Neuron (in vitro differentiated cells): ENCODE data around the gene CARMIL1.

ENCODE experiments used
- H2AFZ ChIP-seq: one replicate; pipeline ENCODE4 v1.6.1; 2013; ENCODE audit warnings: low read depth, mild to moderate bottlenecking, inconsistent platforms, low read length, moderate library complexity
- H3K27me3 ChIP-seq: one replicate; pipeline ENCODE4 v1.6.1; 2013; ENCODE audit warnings: low read length; ENCODE audit not compliant: insufficient read depth
- H3K36me3 ChIP-seq: one replicate; pipeline ENCODE4 v1.6.1; 2013; ENCODE audit warnings: low read length; ENCODE audit not compliant: insufficient read depth
- H3K4me1 ChIP-seq: one replicate; pipeline ENCODE4 v1.6.1; 2013; ENCODE audit warnings: low read length; ENCODE audit not compliant: insufficient read depth
- H3K4me3 ChIP-seq: 2 replicates; pipeline ENCODE4 v1.5.1; 2013; ENCODE audit warnings: mild to moderate bottlenecking, low read length, moderate library complexity
- H3K9me3 ChIP-seq: one replicate; pipeline ENCODE4 v1.6.1; 2013; ENCODE audit warnings: low read length

Gene CARMIL1

GRCh38 chr6:25419879-25420278, 140.7 kb downstream of the CARMIL1 start:
- Histone ChIP-seq H3K36me3 (no peaks in the 10 kb centered on the region), H3K27me3 (no peaks in the 10 kb centered on the region), H3K9me3 (peaks cover 4% of the 10 kb centered on the region), H2AFZ (no peak overlapping the region), H3K4me3 (no peak overlapping the region), H3K4me1 (no peaks in the 10 kb centered on the region)

- H2AFZ ChIP-seq = no peak overlapping the region
- no peak overlapping the region for H3K4me3 ChIP-seq
- no peaks in the 10 kb centered on the region for H3K36me3 ChIP-seq
- no peaks in the 10 kb centered on the region for H3K4me1 ChIP-seq
- H3K27me3 ChIP-seq = no peaks in the 10 kb centered on the region
- peaks cover 4% of the 10 kb centered on the region for H3K9me3 ChIP-seq
Measured at GRCh38 chr6:25423358-25423757, 144.2 kb downstream of the CARMIL1 start.

- H3K4me3 ChIP-seq = no peak overlapping the region
- no peaks in the 10 kb centered on the region for H3K27me3 ChIP-seq
- no peaks in the 10 kb centered on the region for H3K4me1 ChIP-seq
- peaks cover 4% of the 10 kb centered on the region for H3K9me3 ChIP-seq
- no peaks in the 10 kb centered on the region for H3K36me3 ChIP-seq
- H2AFZ ChIP-seq = no peak overlapping the region
Measured at GRCh38 chr6:25424303-25424702, 145.1 kb downstream of the CARMIL1 start.

DNA sequence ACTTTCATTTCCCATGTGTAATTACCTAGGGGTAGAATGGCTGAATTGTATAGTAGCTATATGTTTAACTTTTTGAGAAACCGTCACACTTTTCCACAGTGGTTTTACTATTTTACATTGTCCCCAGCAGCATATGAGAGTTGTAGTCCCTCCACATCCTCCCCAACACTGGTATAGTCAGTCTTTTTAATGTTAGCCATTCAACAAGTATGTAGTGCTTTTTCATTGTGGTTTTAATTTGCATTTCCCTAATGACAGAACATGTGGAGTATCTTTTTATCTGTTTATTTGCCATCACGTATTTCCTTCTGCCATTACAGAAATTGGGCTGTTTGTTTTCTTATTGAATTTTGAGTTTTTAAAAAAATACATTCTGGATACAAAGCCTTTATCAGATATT, 148.4 kb downstream of the CARMIL1 start:
- Histone ChIP-seq H3K36me3 (no peaks in the 10 kb centered on the region), H3K27me3 (no peaks in the 10 kb centered on the region), H3K4me1 (peaks cover 10% of the 10 kb centered on the region), H3K4me3 (no peak overlapping the region), H2AFZ (no peak overlapping the region), H3K9me3 (no peaks in the 10 kb centered on the region)

DNA sequence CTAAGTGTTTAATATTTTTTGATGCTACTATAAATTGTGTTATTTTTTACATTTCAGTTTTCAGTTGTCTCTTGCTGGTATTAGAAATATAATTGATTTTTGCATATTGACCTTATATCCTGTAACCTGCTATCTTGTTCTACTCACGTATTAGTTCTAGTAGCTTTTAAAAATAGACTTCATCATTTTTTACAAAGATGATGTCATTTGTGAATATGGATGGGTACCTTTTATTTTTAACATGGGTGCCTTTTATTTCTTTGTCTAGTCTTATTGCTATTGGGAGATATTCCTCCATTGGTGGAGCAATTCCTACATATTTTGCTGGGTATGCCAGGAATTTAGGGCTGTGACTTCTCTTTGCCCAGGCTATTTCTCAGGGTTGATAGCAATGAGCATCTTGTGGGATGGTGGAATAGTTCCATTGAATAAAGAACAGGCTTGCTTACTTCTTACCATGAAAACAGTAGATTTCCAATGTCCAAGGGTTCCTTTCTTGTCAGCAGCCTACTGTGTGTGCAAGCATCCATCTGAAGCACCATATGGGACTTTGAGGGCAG, 149.7 kb downstream of the CARMIL1 start:
- H2AFZ ChIP-seq = no peak overlapping the region
- no peaks in the 10 kb centered on the region for H3K36me3 ChIP-seq
- no peaks in the 10 kb centered on the region for H3K9me3 ChIP-seq
- no peaks in the 10 kb centered on the region for H3K27me3 ChIP-seq
- no peak overlapping the region for H3K4me3 ChIP-seq
- H3K4me1 ChIP-seq = peaks cover 10% of the 10 kb centered on the region

- Histone ChIP-seq H2AFZ (no peak overlapping the region), H3K36me3 (no peaks in the 10 kb centered on the region), H3K4me1 (peaks cover 10% of the 10 kb centered on the region), H3K4me3 (no peak overlapping the region), H3K9me3 (no peaks in the 10 kb centered on the region), H3K27me3 (no peaks in the 10 kb centered on the region)
Measured at GRCh38 chr6:25431306-25431974, 152.3 kb downstream of the CARMIL1 start.

DNA sequence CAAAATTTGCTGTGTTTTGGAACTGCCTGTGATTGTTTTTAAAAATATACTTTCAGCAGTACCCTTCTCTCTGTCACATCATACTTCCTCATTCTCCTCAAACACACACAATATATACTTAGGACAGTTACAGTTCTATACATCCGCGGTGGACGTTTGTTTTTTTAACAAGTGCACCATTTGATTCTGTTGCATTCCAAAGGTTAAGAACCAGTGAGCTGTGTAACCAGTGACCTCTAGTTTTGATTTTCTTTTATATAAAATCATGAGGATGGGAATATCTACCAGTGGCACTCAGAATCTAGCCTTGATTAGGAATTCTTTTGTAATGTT, 152.8 kb downstream of the CARMIL1 start:
- Histone ChIP-seq H3K27me3 (no peaks in the 10 kb centered on the region), H3K4me3 (no peak overlapping the region), H3K36me3 (no peaks in the 10 kb centered on the region), H3K4me1 (peaks cover 10% of the 10 kb centered on the region), H2AFZ (no peak overlapping the region), H3K9me3 (no peaks in the 10 kb centered on the region)

DNA sequence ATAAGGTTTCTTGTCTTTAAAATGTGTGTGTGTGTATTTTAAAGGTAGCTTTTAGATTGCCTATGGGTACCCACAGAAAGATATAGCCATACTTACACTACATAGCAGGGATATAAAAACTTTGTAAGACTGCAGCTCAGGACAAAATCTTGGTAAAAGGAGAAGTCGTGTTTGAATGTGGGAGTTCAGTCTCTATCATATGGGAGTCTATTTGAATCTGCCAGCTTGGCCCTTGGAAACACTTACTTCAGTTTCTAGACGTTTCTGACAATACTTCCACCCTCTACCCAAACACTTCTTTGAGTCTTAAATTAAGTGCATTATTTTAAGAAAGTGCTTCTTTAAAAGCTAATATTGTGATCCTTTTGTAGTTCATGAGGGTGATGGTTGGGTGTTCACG, 155.7 kb downstream of the CARMIL1 start:
- H3K36me3 ChIP-seq = no peaks in the 10 kb centered on the region
- peaks cover 10% of the 10 kb centered on the region for H3K4me1 ChIP-seq
- H2AFZ ChIP-seq = no peak overlapping the region
- H3K4me3 ChIP-seq = no peak overlapping the region
- H3K9me3 ChIP-seq = no peaks in the 10 kb centered on the region
- H3K27me3 ChIP-seq = no peaks in the 10 kb centered on the region

DNA sequence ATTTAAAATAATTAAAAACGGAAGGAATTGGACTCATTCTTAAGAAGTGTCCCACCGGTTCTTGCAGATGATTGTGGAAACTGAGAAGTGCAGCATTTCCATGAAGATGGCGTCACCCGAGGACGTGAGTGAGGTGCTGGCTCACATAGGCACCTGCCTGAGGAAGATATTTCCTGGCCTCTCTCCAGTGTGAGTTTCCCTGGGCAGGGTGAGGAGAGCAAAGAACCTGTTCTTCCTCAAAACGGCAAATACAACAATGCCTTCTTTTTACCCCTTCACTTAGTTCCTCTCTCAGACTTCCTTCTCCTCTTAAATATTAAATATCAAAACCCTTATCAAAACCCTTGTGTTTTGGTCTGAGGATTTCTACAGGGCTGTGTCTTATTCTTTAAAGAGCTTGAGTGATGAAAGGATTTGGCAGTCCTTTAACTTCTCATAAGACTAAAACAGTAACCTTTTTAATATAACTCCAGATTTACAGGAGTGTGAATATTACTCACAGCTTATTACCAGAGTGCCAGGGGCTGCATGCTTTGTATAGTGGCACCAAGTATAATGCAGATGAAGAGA, 156.3 kb downstream of the CARMIL1 start:
- H3K9me3 ChIP-seq = no peaks in the 10 kb centered on the region
- H3K27me3 ChIP-seq = no peaks in the 10 kb centered on the region
- H3K4me1 ChIP-seq = peaks cover 10% of the 10 kb centered on the region
- no peaks in the 10 kb centered on the region for H3K36me3 ChIP-seq
- no peak overlapping the region for H2AFZ ChIP-seq
- no peak overlapping the region for H3K4me3 ChIP-seq

DNA sequence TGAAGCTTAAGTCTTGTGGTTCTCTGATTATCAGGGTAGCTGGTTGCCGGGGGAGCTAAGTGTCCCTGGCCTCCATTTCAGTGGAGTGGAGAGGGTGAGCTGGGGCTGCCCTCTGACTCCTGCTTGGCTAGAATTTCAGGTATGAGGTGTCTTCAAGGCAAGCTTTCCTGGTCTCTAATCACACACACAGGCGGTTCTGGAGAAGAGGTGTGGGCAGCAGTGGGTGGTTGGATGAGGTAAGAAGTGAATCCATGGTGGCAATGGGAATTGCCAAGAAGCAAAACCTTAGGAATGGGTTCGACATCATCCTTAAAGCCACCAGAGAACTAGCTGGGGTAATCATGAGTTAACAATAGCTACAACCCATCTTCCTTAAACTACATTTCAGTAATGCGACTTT, 157.6 kb downstream of the CARMIL1 start:
- Histone ChIP-seq H3K4me1 (peaks cover 5% of the 10 kb centered on the region), H3K9me3 (no peaks in the 10 kb centered on the region), H3K36me3 (no peaks in the 10 kb centered on the region), H3K27me3 (no peaks in the 10 kb centered on the region), H3K4me3 (no peak overlapping the region), H2AFZ (no peak overlapping the region)

GRCh38 chr6:25439368-25439767, 160.2 kb downstream of the CARMIL1 start:
- no peak overlapping the region for H2AFZ ChIP-seq
- H3K4me1 ChIP-seq = no peaks in the 10 kb centered on the region
- H3K9me3 ChIP-seq = no peaks in the 10 kb centered on the region
- H3K4me3 ChIP-seq = no peak overlapping the region
- H3K27me3 ChIP-seq = no peaks in the 10 kb centered on the region
- H3K36me3 ChIP-seq = no peaks in the 10 kb centered on the region

DNA sequence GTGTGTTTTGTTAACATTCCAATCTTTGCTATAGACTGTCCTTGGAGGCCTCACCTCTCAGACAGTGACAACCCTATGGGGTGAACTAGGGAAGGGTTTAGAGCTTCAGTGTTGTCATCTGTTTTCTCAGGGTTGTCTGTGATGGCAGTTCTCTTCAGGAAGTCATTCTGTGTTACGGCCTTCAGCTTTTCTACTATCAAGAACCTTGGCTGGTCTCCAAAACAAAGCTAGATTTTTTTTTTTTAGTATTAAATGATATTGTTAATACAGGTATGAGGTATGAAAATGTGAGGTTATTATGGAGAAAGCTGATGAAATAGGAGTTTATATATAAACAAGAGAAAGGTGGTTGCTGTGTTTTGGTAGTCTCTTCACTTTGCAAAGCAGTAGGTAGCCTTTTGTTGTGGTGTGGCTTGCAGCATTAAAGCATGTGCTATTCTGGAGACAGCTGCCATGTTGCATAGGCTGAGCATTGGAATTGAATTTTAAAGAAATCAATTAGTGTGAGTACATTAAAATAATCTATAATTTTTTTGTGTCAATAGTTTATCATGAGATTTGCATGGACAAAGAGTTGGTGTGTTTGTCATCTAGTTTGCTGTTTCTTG, 162.6 kb downstream of the CARMIL1 start:
- Histone ChIP-seq H3K4me3 (no peak overlapping the region), H3K27me3 (no peaks in the 10 kb centered on the region), H3K36me3 (no peaks in the 10 kb centered on the region), H3K9me3 (peaks cover 4% of the 10 kb centered on the region), H2AFZ (no peak overlapping the region), H3K4me1 (no peaks in the 10 kb centered on the region)

DNA sequence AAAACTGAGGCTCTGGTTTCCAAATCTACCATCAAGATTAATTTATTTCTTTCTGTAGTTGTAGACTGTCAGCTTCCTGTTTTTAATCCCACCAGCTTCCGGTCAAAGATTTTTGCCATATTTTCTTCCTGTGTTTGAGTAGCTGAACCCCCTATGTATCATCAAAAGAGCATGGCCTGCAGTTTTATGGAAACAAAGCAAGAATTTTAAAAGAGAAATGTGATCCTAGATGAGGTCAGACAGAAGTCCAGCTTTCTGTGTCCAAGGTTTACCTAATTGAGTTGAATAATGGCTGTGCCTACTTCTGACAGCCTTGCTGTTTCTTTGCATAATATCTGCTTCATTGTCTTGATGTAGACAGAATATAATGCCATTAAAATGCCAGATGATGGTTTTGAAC, 163.7 kb downstream of the CARMIL1 start:
- Histone ChIP-seq H3K9me3 (peaks cover 4% of the 10 kb centered on the region), H3K36me3 (no peaks in the 10 kb centered on the region), H2AFZ (no peak overlapping the region), H3K4me3 (no peak overlapping the region), H3K27me3 (no peaks in the 10 kb centered on the region), H3K4me1 (no peaks in the 10 kb centered on the region)
